VCaP (cell line): Measurements from ENCODE around the gene ATPAF2.

Experiments used
- H3K27ac ChIP-seq: fragments of 450-650 bp; 2 replicates; pipeline ENCODE4 v1.5.1; 2017
- TF ChIP-seq, protein P1 (sequence below): fragments of 450-650 bp; conservative IDR thresholded peaks from 2 replicates; pipeline ENCODE4 v1.5.1; 2017; ENCODE audit warnings: mild to moderate bottlenecking, moderate library complexity

ATPAF2 gene

DNA sequence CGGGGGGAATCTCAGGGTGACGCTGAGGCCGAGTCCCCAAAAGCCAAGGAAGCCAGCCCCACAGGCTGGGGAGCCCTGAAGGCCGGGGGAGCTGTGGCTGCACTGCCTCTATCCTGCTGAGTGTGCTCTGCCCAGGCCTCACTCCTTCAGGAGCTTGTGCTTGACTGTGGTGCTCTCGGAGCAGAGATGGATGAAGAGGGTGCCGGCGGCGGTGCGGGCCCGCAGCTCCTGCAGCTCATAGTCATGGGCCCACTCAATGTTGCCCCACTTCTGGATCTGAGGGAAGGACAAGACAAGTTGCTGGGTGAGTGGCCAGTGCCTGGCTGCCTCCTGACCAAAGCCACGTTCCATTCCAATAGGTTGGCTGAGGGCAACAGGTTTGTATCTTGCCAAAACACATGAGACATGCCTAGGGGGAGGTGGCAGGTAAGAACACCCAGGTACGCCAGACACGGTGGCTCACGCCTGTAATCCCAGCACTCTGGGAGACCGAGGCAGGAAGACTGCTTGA is 20.5 kb downstream of the ATPAF2 start:
- TF ChIP-seq, protein P1, sequence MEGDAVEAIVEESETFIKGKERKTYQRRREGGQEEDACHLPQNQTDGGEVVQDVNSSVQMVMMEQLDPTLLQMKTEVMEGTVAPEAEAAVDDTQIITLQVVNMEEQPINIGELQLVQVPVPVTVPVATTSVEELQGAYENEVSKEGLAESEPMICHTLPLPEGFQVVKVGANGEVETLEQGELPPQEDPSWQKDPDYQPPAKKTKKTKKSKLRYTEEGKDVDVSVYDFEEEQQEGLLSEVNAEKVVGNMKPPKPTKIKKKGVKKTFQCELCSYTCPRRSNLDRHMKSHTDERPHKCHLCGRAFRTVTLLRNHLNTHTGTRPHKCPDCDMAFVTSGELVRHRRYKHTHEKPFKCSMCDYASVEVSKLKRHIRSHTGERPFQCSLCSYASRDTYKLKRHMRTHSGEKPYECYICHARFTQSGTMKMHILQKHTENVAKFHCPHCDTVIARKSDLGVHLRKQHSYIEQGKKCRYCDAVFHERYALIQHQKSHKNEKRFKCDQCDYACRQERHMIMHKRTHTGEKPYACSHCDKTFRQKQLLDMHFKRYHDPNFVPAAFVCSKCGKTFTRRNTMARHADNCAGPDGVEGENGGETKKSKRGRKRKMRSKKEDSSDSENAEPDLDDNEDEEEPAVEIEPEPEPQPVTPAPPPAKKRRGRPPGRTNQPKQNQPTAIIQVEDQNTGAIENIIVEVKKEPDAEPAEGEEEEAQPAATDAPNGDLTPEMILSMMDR: no peak
- no peak overlapping the region for H3K27ac ChIP-seq

GRCh38 chr17:18017958-18018357 is 21.0 kb downstream of the ATPAF2 start:
- no peak overlapping the region for H3K27ac ChIP-seq
- TF ChIP-seq, protein P1: no peak

DNA sequence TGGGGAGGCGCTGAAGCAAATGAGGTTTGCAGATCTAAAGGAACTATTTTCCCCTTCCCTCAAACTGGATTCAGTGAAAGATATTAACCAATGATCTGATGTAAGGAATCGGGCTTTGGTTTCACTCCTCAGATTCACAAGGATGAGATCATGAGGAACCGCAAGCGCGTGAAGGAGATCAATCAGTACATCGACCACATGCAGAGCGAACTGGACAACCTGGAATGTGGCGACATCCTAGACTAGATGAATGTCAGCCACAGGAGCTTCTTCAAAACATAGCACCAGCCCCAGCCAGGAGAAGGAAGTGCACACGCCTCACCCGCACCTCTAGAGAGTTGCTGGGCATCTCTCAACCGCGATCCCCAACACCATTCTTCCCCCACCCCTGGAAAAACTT is 22.5 kb downstream of the ATPAF2 start:
- H3K27ac ChIP-seq: no peak overlapping the region
- TF ChIP-seq, protein P1: no peak

DNA sequence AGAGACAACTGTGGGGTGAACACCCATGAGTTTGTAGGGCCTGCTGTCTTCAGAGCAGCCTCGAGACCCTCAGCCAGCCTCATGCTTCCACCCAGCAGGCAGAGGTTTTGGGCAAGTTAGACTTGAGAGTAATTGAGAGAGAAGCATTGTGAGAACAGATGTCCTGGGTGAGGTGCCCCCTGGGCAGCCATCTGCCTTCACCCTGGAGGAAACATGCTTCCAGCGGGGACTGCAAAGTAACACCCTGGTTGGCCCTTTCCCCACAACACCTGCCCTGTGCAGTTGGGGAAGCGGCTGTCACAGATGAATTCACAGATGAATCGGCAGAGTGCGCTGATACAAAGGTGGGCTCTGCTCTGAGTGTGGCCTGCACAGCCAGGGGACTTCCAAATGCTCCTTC is 23.4 kb downstream of the ATPAF2 start:
- H3K27ac ChIP-seq: no peak overlapping the region
- TF ChIP-seq, protein P1: no peak

DNA sequence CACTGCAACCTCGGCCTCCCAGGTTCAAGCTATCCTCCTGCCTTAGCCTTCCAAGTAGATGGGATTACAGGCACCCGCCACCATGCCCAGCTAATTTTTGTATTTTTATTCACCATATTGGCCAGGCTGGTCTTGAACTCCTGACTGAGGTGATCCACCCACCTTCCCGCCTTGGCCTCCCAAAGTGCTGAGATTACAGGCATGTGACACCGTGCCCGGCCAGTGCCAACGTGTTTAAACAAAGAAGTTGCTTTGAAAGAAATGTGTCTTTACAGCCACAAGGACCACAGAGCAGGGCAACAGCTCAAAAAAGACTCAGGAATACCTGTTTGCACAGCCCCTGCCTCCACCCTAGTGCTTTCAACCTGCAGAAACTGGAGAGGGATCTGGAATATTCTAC is 25.0 kb downstream of the ATPAF2 start:
- TF ChIP-seq, protein P1: no peak
- H3K27ac ChIP-seq: no peak overlapping the region

DNA sequence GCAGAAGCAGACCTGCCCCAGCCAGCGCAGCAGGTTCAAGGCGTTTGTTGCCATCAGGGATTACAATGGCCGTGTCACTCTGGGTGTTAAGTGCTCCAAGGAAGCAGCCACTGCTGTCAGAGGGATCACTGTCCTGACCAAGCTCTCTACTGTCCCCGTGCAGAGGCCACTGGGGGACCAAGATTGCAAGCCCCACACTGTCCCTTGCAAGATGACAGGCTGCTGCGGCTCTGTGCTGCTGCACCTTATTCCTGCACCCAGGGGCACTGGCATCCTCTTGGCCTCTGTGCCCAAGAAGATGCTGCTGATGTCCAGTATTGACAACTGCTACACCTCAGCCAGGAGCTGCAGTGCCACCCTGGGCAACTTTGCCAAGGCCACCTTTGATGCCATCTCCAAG is 27.7 kb downstream of the ATPAF2 start:
- no peak overlapping the region for H3K27ac ChIP-seq
- TF ChIP-seq, protein P1: no peak

- TF ChIP-seq, protein P1: no peak
- H3K27ac ChIP-seq: no peak overlapping the region
Observed at GRCh38 chr17:18009609-18010420, 29.2 kb downstream of the ATPAF2 start.
